GM12875 (cell line): ENCODE results near the gene YIF1B.

ENCODE experiments used
- H3K4me3 ChIP-seq: one replicate; pipeline ENCODE4 v1.5.1; 2011; ENCODE audit warnings: low read depth, low read length, control low read depth
- CTCF ChIP-seq: IDR thresholded peaks from 2 replicates; pipeline ENCODE4 v1.5.1; 2011; ENCODE audit warnings: low read depth, mild to moderate bottlenecking, control low read depth, inconsistent platforms, low read length, moderate library complexity, borderline replicate concordance; ENCODE audit not compliant: insufficient read depth

Gene YIF1B

GRCh38 chr19:38331728-38332127 lies 16.0 kb upstream of the YIF1B start:
- no peak overlapping the region for H3K4me3 ChIP-seq
- no peak for TF ChIP-seq CTCF

GRCh38 chr19:38329651-38330050 lies 13.9 kb upstream of the YIF1B start:
- H3K4me3 ChIP-seq, result no peak overlapping the region
- no peak for TF ChIP-seq CTCF

- H3K4me3 ChIP-seq, result no peak overlapping the region
- TF ChIP-seq CTCF, result no peak
Measured at GRCh38 chr19:38326591-38326990, 10.8 kb upstream of the YIF1B start.

GRCh38 chr19:38324431-38324830 lies 8.7 kb upstream of the YIF1B start:
- no peak overlapping the region for H3K4me3 ChIP-seq
- no peak for TF ChIP-seq CTCF

- no peak overlapping the region for H3K4me3 ChIP-seq
- TF ChIP-seq CTCF, result no peak
Measured at GRCh38 chr19:38323291-38323690, 7.5 kb upstream of the YIF1B start.

- no peak for TF ChIP-seq CTCF
- H3K4me3 ChIP-seq, result no peak overlapping the region
Measured at GRCh38 chr19:38321646-38322196, 6.0 kb upstream of the YIF1B start.

- H3K4me3 ChIP-seq, result no peak overlapping the region
- TF ChIP-seq CTCF, result no peak
Measured at GRCh38 chr19:38320969-38321339, 5.2 kb upstream of the YIF1B start.
